K562 (cell line): ENCODE measurements around the gene DOCK4.

Experiments used
- ARNT ChIP-seq, 2 experiments: fragments of 450-650 bp; IDR thresholded peaks; 2 replicates each; pipeline ENCODE4 v1.6.1; 2016; ENCODE audit warnings: mild to moderate bottlenecking in 1 of 2
- BRCA1 ChIP-seq, 2 experiments: fragments of 450-650 bp in 1 of 2; sonication (generic) in 1 of 2; formaldehyde crosslinking in 1 of 2; IDR thresholded peaks; 2 replicates each; pipeline versions ENCODE4 v1.5.0 to v1.6.1; 2017 to 2020; ENCODE audit warnings: mild to moderate bottlenecking in 1 of 2, missing genetic modification reagents in 1 of 2
- CHD1 ChIP-seq: fragments of 200-600 bp; sonication (generic); IDR thresholded peaks from one replicate; pipeline ENCODE4 v1.6.1; 2012; ENCODE audit warnings: mild to moderate bottlenecking, moderate library complexity, low read length, inconsistent platforms
- FOXM1 ChIP-seq, 2 experiments: fragments of 450-650 bp in 1 of 2; sonication (generic) in 1 of 2; formaldehyde crosslinking in 1 of 2; IDR thresholded peaks; 2 replicates each; pipeline versions ENCODE4 v1.6.1 to v1.9.0; 2017 to 2022; ENCODE audit warnings: low read depth in 2 of 2, mild to moderate bottlenecking in 2 of 2, missing genetic modification reagents in 1 of 2, moderate library complexity in 1 of 2
- MYNN ChIP-seq, 2 experiments: sonication (generic); formaldehyde crosslinking in 1 of 2; IDR thresholded peaks; 2 replicates each; pipeline versions ENCODE4 v1.5.0 to v1.6.1; 2016 to 2020; ENCODE audit warnings: antibody characterized with exemption in 1 of 2, missing genetic modification reagents in 1 of 2
- TAL1 ChIP-seq: fragments of 450-650 bp; IDR thresholded peaks from 2 replicates; pipeline ENCODE4 v1.6.1; 2016; ENCODE audit warnings: mild to moderate bottlenecking
- ZFP36 ChIP-seq: fragments of 150-350 bp; IDR thresholded peaks from 2 replicates; pipeline ENCODE4 v1.6.1; 2018; ENCODE audit warnings: low read length, low read depth; ENCODE audit not compliant: partially characterized antibody
- ZNF140 ChIP-seq: fragments of 250-450 bp; sonication (Bioruptor Pico); IDR thresholded peaks from 2 replicates; pipeline ENCODE4 v1.8.0; 2021; ENCODE audit warnings: moderate library complexity, mild to moderate bottlenecking, inconsistent platforms
- ZNF583 ChIP-seq: fragments of 250-450 bp; sonication (Bioruptor Pico); IDR thresholded peaks from 2 replicates; pipeline ENCODE4 v1.4.0; 2020
- TF ChIP-seq, protein P1 (sequence below): sonication (generic); formaldehyde crosslinking; IDR thresholded peaks from 2 replicates; pipeline ENCODE4 v1.5.0; 2020; ENCODE audit warnings: missing genetic modification reagents
- TF ChIP-seq, protein P2 (sequence below), 3 experiments: IDR thresholded peaks in 2 of 3; conservative IDR thresholded peaks in 1 of 3; 2 replicates each; pipeline ENCODE4 v1.5.1; 2011 to 2012; ENCODE audit warnings: low read length in 3 of 3, mild to moderate bottlenecking in 3 of 3, control low read depth in 2 of 3, improper control_type of control experiment in 1 of 3, inconsistent platforms in 1 of 3, low read depth in 1 of 3, mixed read lengths in 1 of 3, moderate library complexity in 1 of 3; ENCODE audit not compliant: insufficient read depth in 2 of 3

DNA sequence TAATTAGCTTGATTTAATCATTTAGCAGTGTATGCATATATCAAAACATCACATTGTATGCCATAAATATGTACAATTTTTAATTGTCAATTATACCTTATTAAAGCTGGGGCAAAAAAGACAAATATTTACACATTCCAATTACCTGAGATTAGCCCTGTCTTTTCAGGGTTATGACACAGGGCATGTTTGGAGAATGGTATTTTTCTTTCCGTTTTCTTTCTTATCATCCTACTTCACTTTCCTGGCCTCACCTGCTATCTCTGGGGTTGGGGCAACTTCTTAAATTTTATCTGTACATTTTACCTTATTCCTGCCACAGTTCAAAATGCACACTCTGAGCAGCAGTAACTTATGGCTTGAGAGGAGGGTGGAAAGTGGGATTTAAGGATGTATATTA lies 285.9 kb downstream of the DOCK4 start:
- TF ChIP-seq ZFP36 (no peak), ZNF583 (no peak), TAL1 (no peak), BRCA1 (IDR thresholded peaks at IDR 0.05) (no peak), BRCA1 (CRISPR knock-in tag; IDR thresholded peaks at IDR 0.05) (no peak), ZNF140 (CRISPR knock-in tag) (no peak), ARNT (IDR thresholded peaks at IDR 0.05) (no peak), CHD1 (no peak), FOXM1 (IDR thresholded peaks at IDR 0.05; ENCODE audit: low read depth) (no peak), FOXM1 (CRISPR knock-in tag; IDR thresholded peaks at IDR 0.05; ENCODE audit: low read depth) (no peak), MYNN (IDR thresholded peaks at IDR 0.05) (no peak), MYNN (CRISPR knock-in tag; IDR thresholded peaks at IDR 0.05) (no peak)
- TF ChIP-seq, protein P1, sequence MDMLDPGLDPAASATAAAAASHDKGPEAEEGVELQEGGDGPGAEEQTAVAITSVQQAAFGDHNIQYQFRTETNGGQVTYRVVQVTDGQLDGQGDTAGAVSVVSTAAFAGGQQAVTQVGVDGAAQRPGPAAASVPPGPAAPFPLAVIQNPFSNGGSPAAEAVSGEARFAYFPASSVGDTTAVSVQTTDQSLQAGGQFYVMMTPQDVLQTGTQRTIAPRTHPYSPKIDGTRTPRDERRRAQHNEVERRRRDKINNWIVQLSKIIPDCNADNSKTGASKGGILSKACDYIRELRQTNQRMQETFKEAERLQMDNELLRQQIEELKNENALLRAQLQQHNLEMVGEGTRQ, result no peak
- TF ChIP-seq, protein P2, sequence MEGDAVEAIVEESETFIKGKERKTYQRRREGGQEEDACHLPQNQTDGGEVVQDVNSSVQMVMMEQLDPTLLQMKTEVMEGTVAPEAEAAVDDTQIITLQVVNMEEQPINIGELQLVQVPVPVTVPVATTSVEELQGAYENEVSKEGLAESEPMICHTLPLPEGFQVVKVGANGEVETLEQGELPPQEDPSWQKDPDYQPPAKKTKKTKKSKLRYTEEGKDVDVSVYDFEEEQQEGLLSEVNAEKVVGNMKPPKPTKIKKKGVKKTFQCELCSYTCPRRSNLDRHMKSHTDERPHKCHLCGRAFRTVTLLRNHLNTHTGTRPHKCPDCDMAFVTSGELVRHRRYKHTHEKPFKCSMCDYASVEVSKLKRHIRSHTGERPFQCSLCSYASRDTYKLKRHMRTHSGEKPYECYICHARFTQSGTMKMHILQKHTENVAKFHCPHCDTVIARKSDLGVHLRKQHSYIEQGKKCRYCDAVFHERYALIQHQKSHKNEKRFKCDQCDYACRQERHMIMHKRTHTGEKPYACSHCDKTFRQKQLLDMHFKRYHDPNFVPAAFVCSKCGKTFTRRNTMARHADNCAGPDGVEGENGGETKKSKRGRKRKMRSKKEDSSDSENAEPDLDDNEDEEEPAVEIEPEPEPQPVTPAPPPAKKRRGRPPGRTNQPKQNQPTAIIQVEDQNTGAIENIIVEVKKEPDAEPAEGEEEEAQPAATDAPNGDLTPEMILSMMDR (IDR thresholded peaks at IDR 0.05 in 2 of 3, conservative IDR thresholded peaks at IDR 0.05 in 1 of 3; ENCODE audit: insufficient read depth in 2 of 3, low read depth in 1 of 3, low read length in 3 of 3), result no peak
